Endodermal cell (in vitro differentiated cells): ENCODE data around the gene HADHA. TPM values are rescaled to one million over a fixed set of nuclear protein-coding genes. Genes with fewer than 3 reads are reported as not detected.
"Not testable (repeated sequence)": the region's sequence is repeated elsewhere in the genome, so short reads cannot be mapped to it uniquely, and the experiment has no call there.

Experiments used
- DNase-seq: peaks from one replicate; pipeline ENCODE4 v3.0.0-alpha.2; 2017
- H3K27ac ChIP-seq: 2 replicates; pipeline ENCODE4 v1.5.1; 2013; ENCODE audit warnings: mild to moderate bottlenecking, low read depth, low read length, moderate library complexity
- H3K27me3 ChIP-seq: 2 replicates; pipeline ENCODE4 v1.6.1; 2013; ENCODE audit warnings: mild to moderate bottlenecking, low read length, moderate library complexity; ENCODE audit not compliant: insufficient read depth, control insufficient read depth, poor library complexity, severe bottlenecking
- H3K36me3 ChIP-seq: 2 replicates; pipeline ENCODE4 v1.7.0; 2013; ENCODE audit warnings: mild to moderate bottlenecking, low read length, moderate library complexity; ENCODE audit not compliant: control insufficient read depth, insufficient read depth
- H3K4me1 ChIP-seq: one replicate; pipeline ENCODE4 v1.7.0; 2013; ENCODE audit warnings: low read length; ENCODE audit not compliant: control insufficient read depth, insufficient read depth
- H3K4me3 ChIP-seq: 2 replicates; pipeline ENCODE4 v1.5.1; 2013; ENCODE audit warnings: mild to moderate bottlenecking, low read length, moderate library complexity
- H3K9ac ChIP-seq: 2 replicates; pipeline ENCODE4 v1.6.1; 2013; ENCODE audit warnings: mild to moderate bottlenecking, low read length, moderate library complexity; ENCODE audit not compliant: poor library complexity, severe bottlenecking; ENCODE audit errors: extremely low read depth
- H3K9me3 ChIP-seq: 2 replicates; pipeline ENCODE4 v1.6.1; 2013; ENCODE audit warnings: mild to moderate bottlenecking, low read length, moderate library complexity; ENCODE audit not compliant: control insufficient read depth
- H3K27ac Mint-ChIP-seq: 2 replicates; pipeline ENCODE4 v1.8.0; 2020; ENCODE audit warnings: mixed read lengths
- H3K27me3 Mint-ChIP-seq: 2 replicates; pipeline ENCODE4 v1.8.0; 2021; ENCODE audit warnings: mild to moderate bottlenecking, mixed read lengths; ENCODE audit not compliant: insufficient read depth
- H3K36me3 Mint-ChIP-seq: 2 replicates; pipeline ENCODE4 v1.8.0; 2020; ENCODE audit warnings: low read depth, mixed read lengths
- H3K4me1 Mint-ChIP-seq: 2 replicates; pipeline ENCODE4 v1.8.0; 2020; ENCODE audit warnings: mixed read lengths
- H3K4me3 Mint-ChIP-seq: 2 replicates; pipeline ENCODE4 v1.8.0; 2020; ENCODE audit warnings: mild to moderate bottlenecking, moderate library complexity, mixed read lengths
- H3K9me3 Mint-ChIP-seq: 2 replicates; pipeline ENCODE4 v1.8.0; 2020; ENCODE audit warnings: mild to moderate bottlenecking, mixed read lengths
- CTCF ChIP-seq: fragments of 200-600 bp; sonication (generic); conservative IDR thresholded peaks from 2 replicates; pipeline ENCODE4 v1.5.0; 2021; ENCODE audit warnings: antibody characterized with exemption, mild to moderate bottlenecking
- WGBS, 2 experiments: methylation state at CpG; one replicate each; pipeline versions ENCODE4 v1.1.5 to v1.1.7; 2013; ENCODE audit warnings: missing lambda C conversion rate in 2 of 2, mixed read lengths in 1 of 2; ENCODE audit not compliant: insufficient coverage in 1 of 2, insufficient read length in 1 of 2; 5-methylcytosine and 5-hydroxymethylcytosine counted together
- total RNA-seq, 2 donors: library from RNA; stranded (reverse); fragmentation: NEBNext Ultra II Directional in 1 of 2; extraction: Animal tissue kit (Norgen Biotek cat#: 25700) in 1 of 2; gene quantifications; 2 replicates in 1 of 2; 3 replicates in 1 of 2; pipeline ENCODE4 v1.2.1, GENCODE V29; 2021

The HADHA gene
- total RNA-seq, 2 donors from 2014 or later, result 83.8 to 86.7 TPM

DNA sequence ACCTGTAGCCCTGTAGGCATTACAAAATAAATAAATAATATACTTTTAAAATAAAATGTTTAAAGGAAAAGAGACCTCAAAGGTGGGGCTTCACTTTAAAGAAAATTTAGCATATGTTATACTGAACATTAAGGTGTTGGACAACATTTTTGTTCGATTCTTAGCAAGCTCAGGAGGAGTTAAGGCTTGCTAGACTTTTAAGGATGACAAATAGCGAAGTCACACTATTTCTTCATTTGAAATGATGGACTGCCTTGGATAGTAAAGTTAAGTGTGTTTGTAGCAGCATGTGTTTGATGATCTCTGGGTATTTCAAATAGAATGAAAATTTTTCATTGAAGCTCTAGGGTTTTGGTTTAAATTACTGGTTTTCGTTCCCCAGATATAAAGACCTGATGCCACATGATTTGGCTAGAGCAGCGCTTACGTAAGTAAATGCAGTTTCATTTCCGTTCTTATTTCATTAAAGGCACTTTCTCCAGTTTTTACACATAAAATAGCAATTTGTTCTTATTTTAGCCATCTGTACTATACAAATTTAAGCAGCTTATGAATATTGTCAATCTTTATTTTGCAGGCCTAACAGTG is 25.2 kb upstream of the HADHA start:
- H3K27me3 Mint-ChIP-seq, result no peaks in the 10 kb centered on the region

DNA sequence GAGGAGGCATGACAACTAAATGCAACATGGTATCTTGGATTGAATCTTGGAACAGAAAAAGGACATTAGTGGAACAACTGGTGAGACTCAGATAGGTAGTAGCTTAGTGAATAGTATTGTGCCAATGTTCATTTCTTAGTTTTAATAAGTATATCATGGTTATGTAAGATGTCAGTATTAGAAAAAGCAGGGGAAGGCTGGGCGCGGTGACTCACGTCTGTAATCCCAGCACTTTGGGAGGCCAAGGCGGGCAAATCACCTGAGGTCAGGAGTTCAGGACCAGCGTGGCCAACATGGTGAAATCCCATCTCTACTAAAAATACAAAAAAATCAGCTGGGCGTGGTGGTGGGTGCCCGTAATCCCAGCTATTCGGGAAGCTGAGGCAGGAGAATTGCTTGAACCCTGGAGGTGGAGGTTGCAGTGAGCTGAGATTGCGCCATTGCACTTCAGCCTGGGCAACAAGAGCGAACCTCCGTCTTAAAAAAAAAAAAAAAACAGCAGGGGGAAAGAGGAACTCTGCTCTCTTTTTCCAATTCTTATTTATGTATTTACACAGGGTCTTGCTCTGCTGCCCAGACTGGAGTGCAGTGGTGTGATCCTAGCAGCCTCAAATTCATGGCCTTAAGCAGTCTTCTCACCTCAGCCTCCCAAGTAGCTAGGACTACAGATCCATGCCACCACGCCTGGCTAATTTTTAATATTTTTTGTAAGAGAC is 24.4 kb upstream of the HADHA start:
- H3K27ac Mint-ChIP-seq, H3K27me3 ChIP-seq, H3K9me3 Mint-ChIP-seq, H3K27ac ChIP-seq, H3K9ac ChIP-seq, H3K4me1 Mint-ChIP-seq, H3K4me3 Mint-ChIP-seq, DNase-seq, H3K4me3 ChIP-seq, H3K4me1 ChIP-seq, H3K9me3 ChIP-seq, H3K27me3 Mint-ChIP-seq: not testable (repeated sequence)
- 96 to 97% methylated on average over 8 to 12 of the region's 12 CpGs for WGBS, 2 experiments
- H3K36me3 Mint-ChIP-seq, result peaks cover 24% of the 10 kb centered on the region
- peaks cover 24% of the 10 kb centered on the region for H3K36me3 ChIP-seq

More for the DNA sequence above, 25.2 kb upstream of the HADHA start:
- Histone ChIP-seq H3K9me3 (no peaks in the 10 kb centered on the region), H3K27ac (no peak overlapping the region), H3K36me3 (peaks cover 25% of the 10 kb centered on the region), H3K4me1 (no peaks in the 10 kb centered on the region), H3K27me3 (no peaks in the 10 kb centered on the region), H3K9ac (no peak overlapping the region), H3K4me3 (no peak overlapping the region)
- no peaks in the 10 kb centered on the region for H3K9me3 Mint-ChIP-seq
- no peak for DNase-seq
- no peaks in the 10 kb centered on the region for H3K4me1 Mint-ChIP-seq
- H3K4me3 Mint-ChIP-seq, result no peak overlapping the region
- no peak for TF ChIP-seq CTCF
- WGBS, 2 experiments, result 93 to 94% methylated on average over 6 of the region's 6 CpGs
- H3K27ac Mint-ChIP-seq, result no peak overlapping the region
- peaks cover 22% of the 10 kb centered on the region for H3K36me3 Mint-ChIP-seq

GRCh38 chr2:26268213-26268612 is 23.8 kb upstream of the HADHA start:
- H3K36me3 Mint-ChIP-seq, result peaks cover 27% of the 10 kb centered on the region
- no peaks in the 10 kb centered on the region for H3K27me3 Mint-ChIP-seq

GRCh38 chr2:26258836-26259235 is 14.4 kb upstream of the HADHA start:
- H3K27ac ChIP-seq, DNase-seq, H3K27me3 Mint-ChIP-seq, H3K4me3 ChIP-seq, H3K27ac Mint-ChIP-seq, H3K4me1 Mint-ChIP-seq, H3K4me3 Mint-ChIP-seq, H3K4me1 ChIP-seq, H3K9me3 Mint-ChIP-seq, H3K27me3 ChIP-seq, H3K9ac ChIP-seq: not testable (repeated sequence)
- peaks cover 44% of the 10 kb centered on the region for H3K36me3 Mint-ChIP-seq
- WGBS, 2 experiments, result 96 to 100% methylated on average over 2 to 8 of the region's 8 CpGs
- peaks cover 15% of the 10 kb centered on the region for H3K9me3 ChIP-seq
- H3K36me3 ChIP-seq, result peaks cover 32% of the 10 kb centered on the region

More at GRCh38 chr2:26268213-26268612, 23.8 kb upstream of the HADHA start:
- no peak overlapping the region for H3K4me3 ChIP-seq
- no peak overlapping the region for H3K27ac ChIP-seq
- WGBS, 2 experiments, result 94% methylated on average over 4 of the region's 4 CpGs; no CpG with 5 or more reads in 1 of the 2 experiments
- no peak overlapping the region for H3K9ac ChIP-seq
- no peak overlapping the region for H3K27ac Mint-ChIP-seq
- peaks cover 24% of the 10 kb centered on the region for H3K36me3 ChIP-seq
- no peaks in the 10 kb centered on the region for H3K4me1 Mint-ChIP-seq
- H3K9me3 ChIP-seq, result no peaks in the 10 kb centered on the region
- H3K4me3 Mint-ChIP-seq, result no peak overlapping the region
- H3K9me3 Mint-ChIP-seq, result no peaks in the 10 kb centered on the region
- TF ChIP-seq CTCF, result no peak
- no peaks in the 10 kb centered on the region for H3K27me3 ChIP-seq
- no peak for DNase-seq
- H3K4me1 ChIP-seq, result no peaks in the 10 kb centered on the region
